ENCODE measurements around the gene ZNF521. TPM values are rescaled to one million over a fixed set of nuclear protein-coding genes. Genes with fewer than 3 reads are reported as not detected.

The ZNF521 gene
- total and polyA plus RNA-seq, 2 of the 13 experiments (the other 11 are each of a cell fraction or from before 2014, with no cell fraction given): 0.02 TPM; not detected in 1

DNA sequence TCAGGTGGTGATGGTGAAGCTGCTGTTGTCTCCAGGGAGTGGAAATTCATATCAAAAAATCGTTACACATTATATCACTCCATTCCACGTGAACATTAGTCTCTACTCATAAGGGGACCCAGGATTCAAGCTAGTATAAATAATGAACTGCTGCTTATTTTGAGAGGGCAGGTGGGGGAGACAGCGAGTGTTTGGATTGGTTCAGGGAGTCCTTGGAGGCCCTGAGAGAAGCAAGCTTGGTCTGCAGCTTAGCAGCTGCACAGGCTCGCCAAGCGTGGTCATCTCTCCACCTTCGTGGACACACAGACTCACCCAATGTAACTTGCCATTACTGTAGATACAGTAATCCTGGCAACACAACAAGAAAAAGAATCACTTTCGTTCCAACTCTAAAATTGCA is 177.6 kb downstream of the ZNF521 start:
- DNase-seq (ENCODE audit: low spot score): no peak
- intact Hi-C loops (cut with micrococcal nuclease; ENCODE audit: unreplicated experiment) (no loop called here), in situ Hi-C loops (cut with HindIII; ENCODE audit: extremely low pct_ligation_motif_present, low pct_unique_long_range_greater_than_20kb) (no loop called here)
- H3K9ac ChIP-seq (ENCODE audit: insufficient read depth, low read depth, low read length): no peak overlapping the region
- TF ChIP-seq ZNF235 (CRISPR knock-in tag; IDR thresholded peaks at IDR 0.05; ENCODE audit: borderline replicate concordance) (no peak), SATB2 (CRISPR knock-in tag; IDR thresholded peaks at IDR 0.05) (no peak), MXD1 (CRISPR knock-in tag; IDR thresholded peaks at IDR 0.05) (no peak), FOXC1 (CRISPR knock-in tag; IDR thresholded peaks at IDR 0.05; ENCODE audit: borderline replicate concordance) (no peak), ZNF615 (CRISPR knock-in tag; IDR thresholded peaks at IDR 0.05; ENCODE audit: borderline replicate concordance) (no peak), ZNF34 (CRISPR knock-in tag; IDR thresholded peaks at IDR 0.05; ENCODE audit: borderline replicate concordance) (no peak)
- no peak for ATAC-seq
- no peak overlapping the region for H3K4me3 ChIP-seq (replicated peaks in 1 of 3; ENCODE audit: insufficient read depth in 1 of 3, low read depth in 2 of 3, low read length in 3 of 3)
- FAIRE-seq: no peak
- ChIA-PET CTCF (ENCODE audit: low intra/inter-chr PET ratio, low total read pairs) (no interaction called here), POLR2A (no interaction called here)
- H3K79me2 ChIP-seq (ENCODE audit: insufficient read depth, low read length): no peaks in the 10 kb centered on the region
- WGBS (ENCODE audit: low lambda C conversion rate): 0% methylated on average over 7 of the region's 7 CpGs
- H3K27ac ChIP-seq (ENCODE audit: extremely low read length, insufficient read depth, low read length): no peak overlapping the region
- H3K4me1 ChIP-seq (ENCODE audit: insufficient read depth, low read length): no peaks in the 10 kb centered on the region
- no peaks in the 10 kb centered on the region for H3K27me3 ChIP-seq (ENCODE audit: control insufficient read depth in 1 of 2, insufficient read depth in 2 of 2, low read length in 2 of 2)
- no peak overlapping the region for H2AFZ ChIP-seq (ENCODE audit: low read length)
- H3K4me2 ChIP-seq (ENCODE audit: low read depth, low read length): no peak overlapping the region
- H3K36me3 ChIP-seq (replicated peaks in 1 of 2; ENCODE audit: control insufficient read depth in 1 of 2, insufficient read depth in 2 of 2, low read length in 2 of 2): no peaks in the 10 kb centered on the region
- no TSS peak for BruUV-seq (replicated peaks)
- H4K20me1 ChIP-seq (ENCODE audit: insufficient read depth, low read length): no peaks in the 10 kb centered on the region
- no peaks in the 10 kb centered on the region for H3K9me3 ChIP-seq (ENCODE audit: low read length)

GRCh38 chr18:25171334-25171733 is 180.6 kb downstream of the ZNF521 start:
- Histone ChIP-seq H3K9ac (ENCODE audit: insufficient read depth, low read depth, low read length) (no peak overlapping the region), H3K27me3 (ENCODE audit: control insufficient read depth in 1 of 2, insufficient read depth in 2 of 2, low read length in 2 of 2) (no peaks in the 10 kb centered on the region), H3K4me2 (ENCODE audit: low read depth, low read length) (no peak overlapping the region), H3K79me2 (ENCODE audit: insufficient read depth, low read length) (no peaks in the 10 kb centered on the region), H3K36me3 (replicated peaks in 1 of 2; ENCODE audit: control insufficient read depth in 1 of 2, insufficient read depth in 2 of 2, low read length in 2 of 2) (no peaks in the 10 kb centered on the region), H3K9me3 (ENCODE audit: low read length) (no peaks in the 10 kb centered on the region), H3K27ac (ENCODE audit: extremely low read length, insufficient read depth, low read length) (no peak overlapping the region), H4K20me1 (ENCODE audit: insufficient read depth, low read length) (no peaks in the 10 kb centered on the region), H3K4me3 (replicated peaks in 1 of 3; ENCODE audit: insufficient read depth in 1 of 3, low read depth in 2 of 3, low read length in 3 of 3) (no peak overlapping the region), H3K4me1 (ENCODE audit: insufficient read depth, low read length) (no peaks in the 10 kb centered on the region), H2AFZ (ENCODE audit: low read length) (no peak overlapping the region)
- DNase-seq (ENCODE audit: low spot score) (no peak), ATAC-seq (no peak), FAIRE-seq (no peak)
- POLR2A ChIA-PET: no interaction called here
- WGBS (ENCODE audit: low lambda C conversion rate): 0% methylated on average over 3 of the region's 3 CpGs
- intact Hi-C loops (cut with micrococcal nuclease; ENCODE audit: unreplicated experiment): no loop called here
- CTCF ChIA-PET (ENCODE audit: low intra/inter-chr PET ratio, low total read pairs): no interaction called here
- in situ Hi-C loops (cut with HindIII; ENCODE audit: extremely low pct_ligation_motif_present, low pct_unique_long_range_greater_than_20kb): no loop called here
- BruUV-seq (replicated peaks): no TSS peak
- TF ChIP-seq SRSF4 (IDR thresholded peaks at IDR 0.05; ENCODE audit: low read depth, low read length, poor library complexity, severe bottlenecking) (no peak), JUN (CRISPR knock-in tag; IDR thresholded peaks at IDR 0.05) (no peak), MXD1 (CRISPR knock-in tag; IDR thresholded peaks at IDR 0.05) (no peak), IRF9 (CRISPR knock-in tag; IDR thresholded peaks at IDR 0.05; ENCODE audit: borderline replicate concordance) (no peak), IKZF4 (CRISPR knock-in tag; IDR thresholded peaks at IDR 0.05; ENCODE audit: borderline replicate concordance, low read depth, not compliant biosample characterization) (no peak)
- TF ChIP-seq, protein P1, sequence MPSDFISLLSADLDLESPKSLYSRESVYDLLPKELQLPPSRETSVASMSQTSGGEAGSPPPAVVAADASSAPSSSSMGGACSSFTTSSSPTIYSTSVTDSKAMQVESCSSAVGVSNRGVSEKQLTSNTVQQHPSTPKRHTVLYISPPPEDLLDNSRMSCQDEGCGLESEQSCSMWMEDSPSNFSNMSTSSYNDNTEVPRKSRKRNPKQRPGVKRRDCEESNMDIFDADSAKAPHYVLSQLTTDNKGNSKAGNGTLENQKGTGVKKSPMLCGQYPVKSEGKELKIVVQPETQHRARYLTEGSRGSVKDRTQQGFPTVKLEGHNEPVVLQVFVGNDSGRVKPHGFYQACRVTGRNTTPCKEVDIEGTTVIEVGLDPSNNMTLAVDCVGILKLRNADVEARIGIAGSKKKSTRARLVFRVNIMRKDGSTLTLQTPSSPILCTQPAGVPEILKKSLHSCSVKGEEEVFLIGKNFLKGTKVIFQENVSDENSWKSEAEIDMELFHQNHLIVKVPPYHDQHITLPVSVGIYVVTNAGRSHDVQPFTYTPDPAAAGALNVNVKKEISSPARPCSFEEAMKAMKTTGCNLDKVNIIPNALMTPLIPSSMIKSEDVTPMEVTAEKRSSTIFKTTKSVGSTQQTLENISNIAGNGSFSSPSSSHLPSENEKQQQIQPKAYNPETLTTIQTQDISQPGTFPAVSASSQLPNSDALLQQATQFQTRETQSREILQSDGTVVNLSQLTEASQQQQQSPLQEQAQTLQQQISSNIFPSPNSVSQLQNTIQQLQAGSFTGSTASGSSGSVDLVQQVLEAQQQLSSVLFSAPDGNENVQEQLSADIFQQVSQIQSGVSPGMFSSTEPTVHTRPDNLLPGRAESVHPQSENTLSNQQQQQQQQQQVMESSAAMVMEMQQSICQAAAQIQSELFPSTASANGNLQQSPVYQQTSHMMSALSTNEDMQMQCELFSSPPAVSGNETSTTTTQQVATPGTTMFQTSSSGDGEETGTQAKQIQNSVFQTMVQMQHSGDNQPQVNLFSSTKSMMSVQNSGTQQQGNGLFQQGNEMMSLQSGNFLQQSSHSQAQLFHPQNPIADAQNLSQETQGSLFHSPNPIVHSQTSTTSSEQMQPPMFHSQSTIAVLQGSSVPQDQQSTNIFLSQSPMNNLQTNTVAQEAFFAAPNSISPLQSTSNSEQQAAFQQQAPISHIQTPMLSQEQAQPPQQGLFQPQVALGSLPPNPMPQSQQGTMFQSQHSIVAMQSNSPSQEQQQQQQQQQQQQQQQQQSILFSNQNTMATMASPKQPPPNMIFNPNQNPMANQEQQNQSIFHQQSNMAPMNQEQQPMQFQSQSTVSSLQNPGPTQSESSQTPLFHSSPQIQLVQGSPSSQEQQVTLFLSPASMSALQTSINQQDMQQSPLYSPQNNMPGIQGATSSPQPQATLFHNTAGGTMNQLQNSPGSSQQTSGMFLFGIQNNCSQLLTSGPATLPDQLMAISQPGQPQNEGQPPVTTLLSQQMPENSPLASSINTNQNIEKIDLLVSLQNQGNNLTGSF (CRISPR knock-in tag; IDR thresholded peaks at IDR 0.05): no peak
